ENCODE results near the gene HSPBAP1.

GRCh38 chr3:122810734-122811133 lies 17.1 kb upstream of the HSPBAP1 start:
- TF ChIP-seq POLR2A (IDR thresholded peaks at IDR 0.05) (no peak), CTCF (IDR thresholded peaks at IDR 0.05) (no peak)
